Ishikawa (cell line): ENCODE data around the gene KRT80.

Source experiments
- CREB1 ChIP-seq: IDR thresholded peaks from 2 replicates; pipeline ENCODE4 v1.6.1; 2012; ENCODE audit warnings: low read depth
- EGR1 ChIP-seq: IDR thresholded peaks from 2 replicates; pipeline ENCODE4 v1.6.1; 2012
- EP300 ChIP-seq: IDR thresholded peaks from 2 replicates; pipeline ENCODE4 v1.6.1; 2012; ENCODE audit warnings: borderline replicate concordance
- FOXM1 ChIP-seq: IDR thresholded peaks from 2 replicates; pipeline ENCODE4 v1.6.1; 2012; ENCODE audit warnings: low read depth, borderline replicate concordance
- MAX ChIP-seq: IDR thresholded peaks from 2 replicates; pipeline ENCODE4 v1.6.1; 2012
- NFIC ChIP-seq: IDR thresholded peaks from 2 replicates; pipeline ENCODE4 v1.6.1; 2012
- RAD21 ChIP-seq: IDR thresholded peaks from 2 replicates; pipeline ENCODE4 v1.6.1; 2012; ENCODE audit warnings: low read depth
- TAF1 ChIP-seq: IDR thresholded peaks from 2 replicates; pipeline ENCODE4 v1.6.1; 2012; ENCODE audit warnings: low read depth, mild to moderate bottlenecking
- USF1 ChIP-seq: IDR thresholded peaks from 2 replicates; pipeline ENCODE4 v1.6.1; 2012
- YY1 ChIP-seq: IDR thresholded peaks from 2 replicates; pipeline ENCODE4 v1.6.1; 2012; ENCODE audit warnings: low read depth
- ZBTB7A ChIP-seq: IDR thresholded peaks from 2 replicates; pipeline ENCODE4 v1.6.1; 2012; ENCODE audit warnings: low read depth
- TF ChIP-seq, protein P1 (sequence below): IDR thresholded peaks from 2 replicates; pipeline ENCODE4 v1.6.1; 2012; ENCODE audit warnings: low read depth, mild to moderate bottlenecking

DNA sequence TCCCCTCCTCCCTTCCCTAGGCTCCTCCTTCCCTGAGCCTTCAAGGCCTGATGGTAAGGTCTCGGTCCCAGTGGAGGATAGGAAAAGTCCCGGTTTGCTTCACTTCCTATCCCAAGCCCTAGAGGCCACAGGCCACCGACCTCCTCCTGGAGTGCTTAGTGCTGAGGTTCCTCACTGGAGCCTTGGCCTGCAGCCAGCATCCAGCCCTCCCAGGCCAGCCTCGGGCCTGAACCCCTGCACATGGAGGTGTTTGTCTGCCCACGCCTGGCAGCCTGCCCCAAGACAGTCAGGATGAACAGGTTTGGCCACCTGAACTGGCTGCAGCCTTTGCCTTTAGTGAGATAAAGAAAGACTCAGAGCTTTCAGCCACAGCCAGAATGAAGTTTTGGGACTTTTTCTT lies 25.4 kb upstream of the KRT80 start:
- TF ChIP-seq ZBTB7A (peak; percentile 88), USF1 (peak; percentile 72), EP300 (peak; percentile 98), NFIC (peak; percentile 100), FOXM1 (peak; percentile 95), RAD21 (peak; percentile 60), EGR1 (peak; percentile 100), YY1 (peak; percentile 86), TAF1 (peak; percentile 61; the same call in 1 of the 2 replicates), CREB1 (no peak; the same call in 1 of the 2 replicates), MAX (peak; percentile 99)
- TF ChIP-seq, protein P1, sequence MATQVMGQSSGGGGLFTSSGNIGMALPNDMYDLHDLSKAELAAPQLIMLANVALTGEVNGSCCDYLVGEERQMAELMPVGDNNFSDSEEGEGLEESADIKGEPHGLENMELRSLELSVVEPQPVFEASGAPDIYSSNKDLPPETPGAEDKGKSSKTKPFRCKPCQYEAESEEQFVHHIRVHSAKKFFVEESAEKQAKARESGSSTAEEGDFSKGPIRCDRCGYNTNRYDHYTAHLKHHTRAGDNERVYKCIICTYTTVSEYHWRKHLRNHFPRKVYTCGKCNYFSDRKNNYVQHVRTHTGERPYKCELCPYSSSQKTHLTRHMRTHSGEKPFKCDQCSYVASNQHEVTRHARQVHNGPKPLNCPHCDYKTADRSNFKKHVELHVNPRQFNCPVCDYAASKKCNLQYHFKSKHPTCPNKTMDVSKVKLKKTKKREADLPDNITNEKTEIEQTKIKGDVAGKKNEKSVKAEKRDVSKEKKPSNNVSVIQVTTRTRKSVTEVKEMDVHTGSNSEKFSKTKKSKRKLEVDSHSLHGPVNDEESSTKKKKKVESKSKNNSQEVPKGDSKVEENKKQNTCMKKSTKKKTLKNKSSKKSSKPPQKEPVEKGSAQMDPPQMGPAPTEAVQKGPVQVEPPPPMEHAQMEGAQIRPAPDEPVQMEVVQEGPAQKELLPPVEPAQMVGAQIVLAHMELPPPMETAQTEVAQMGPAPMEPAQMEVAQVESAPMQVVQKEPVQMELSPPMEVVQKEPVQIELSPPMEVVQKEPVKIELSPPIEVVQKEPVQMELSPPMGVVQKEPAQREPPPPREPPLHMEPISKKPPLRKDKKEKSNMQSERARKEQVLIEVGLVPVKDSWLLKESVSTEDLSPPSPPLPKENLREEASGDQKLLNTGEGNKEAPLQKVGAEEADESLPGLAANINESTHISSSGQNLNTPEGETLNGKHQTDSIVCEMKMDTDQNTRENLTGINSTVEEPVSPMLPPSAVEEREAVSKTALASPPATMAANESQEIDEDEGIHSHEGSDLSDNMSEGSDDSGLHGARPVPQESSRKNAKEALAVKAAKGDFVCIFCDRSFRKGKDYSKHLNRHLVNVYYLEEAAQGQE = peak; percentile 53; the same call in 1 of the 2 replicates
